ENCODE data around the gene ALDH1A3. TPM values are rescaled to one million over a fixed set of nuclear protein-coding genes. Genes with fewer than 3 reads are reported as not detected.

ALDH1A3 gene
- polyA plus RNA-seq, 1 experiment: 1.1 TPM

GRCh38 chr15:100891307-100892012 is 11.8 kb downstream of the ALDH1A3 start:
- Histone ChIP-seq H3K27me3 (ENCODE audit: control insufficient read depth, insufficient read depth, low read length) (no peaks in the 10 kb centered on the region), H3K36me3 (ENCODE audit: control insufficient read depth, insufficient read depth, low read length) (no peaks in the 10 kb centered on the region), H3K4me3 (ENCODE audit: low read depth, low read length) (no peak overlapping the region)
- CTCF ChIA-PET: no interaction called here
- TF ChIP-seq CTCF (IDR thresholded peaks at IDR 0.05; ENCODE audit: insufficient read depth, low read depth, low read length): no peak
- POLR2A ChIA-PET: no interaction called here
- no peak for DNase-seq (ENCODE audit: low read depth)

- CTCF ChIA-PET: no interaction called here
- DNase-seq (ENCODE audit: low read depth): no peak
- no peak for TF ChIP-seq CTCF (IDR thresholded peaks at IDR 0.05; ENCODE audit: insufficient read depth, low read depth, low read length)
Observed at GRCh38 chr15:100892013-100892355, 12.4 kb downstream of the ALDH1A3 start.

GRCh38 chr15:100893261-100893963 is 13.8 kb downstream of the ALDH1A3 start:
- no peaks in the 10 kb centered on the region for H3K27me3 ChIP-seq (ENCODE audit: control insufficient read depth, insufficient read depth, low read length)
- no peak overlapping the region for H3K4me3 ChIP-seq (ENCODE audit: low read depth, low read length)
- no peak for DNase-seq (ENCODE audit: low read depth)
- H3K36me3 ChIP-seq (ENCODE audit: control insufficient read depth, insufficient read depth, low read length): no peaks in the 10 kb centered on the region
- POLR2A ChIA-PET: no interaction called here
- CTCF ChIA-PET: interaction anchor here (0.8 to 1.2 kb wide), 3 partner anchors 9 to 222 kb away, joined by 3 to 4 read pairs (median 3); no protein-coding TSS in a partner anchor
- no peak for TF ChIP-seq CTCF (IDR thresholded peaks at IDR 0.05; ENCODE audit: insufficient read depth, low read depth, low read length)

More at GRCh38 chr15:100892013-100892355, 12.4 kb downstream of the ALDH1A3 start:
- H3K4me3 ChIP-seq (ENCODE audit: low read depth, low read length): no peak overlapping the region
- no peaks in the 10 kb centered on the region for H3K27me3 ChIP-seq (ENCODE audit: control insufficient read depth, insufficient read depth, low read length)
- H3K36me3 ChIP-seq (ENCODE audit: control insufficient read depth, insufficient read depth, low read length): no peaks in the 10 kb centered on the region
- POLR2A ChIA-PET: no interaction called here

- Histone ChIP-seq H3K36me3 (ENCODE audit: control insufficient read depth, insufficient read depth, low read length) (no peaks in the 10 kb centered on the region), H3K27me3 (ENCODE audit: control insufficient read depth, insufficient read depth, low read length) (no peaks in the 10 kb centered on the region), H3K4me3 (ENCODE audit: low read depth, low read length) (no peak overlapping the region)
- ChIA-PET CTCF (interaction anchor here (0.8 to 1.2 kb wide), 2 partner anchors 10 to 21 kb away, joined by 3 read pairs; no protein-coding TSS in a partner anchor), POLR2A (no interaction called here)
- TF ChIP-seq CTCF (IDR thresholded peaks at IDR 0.05; ENCODE audit: insufficient read depth, low read depth, low read length): no peak
- DNase-seq (ENCODE audit: low read depth): no peak
Observed at GRCh38 chr15:100893964-100894295, 14.3 kb downstream of the ALDH1A3 start.

GRCh38 chr15:100895721-100896120 is 16.1 kb downstream of the ALDH1A3 start:
- ChIA-PET CTCF (interaction anchor here (1.0 kb wide), 1 partner anchor 224 kb away, joined by 3 read pairs; no protein-coding TSS in a partner anchor), POLR2A (no interaction called here)
- TF ChIP-seq CTCF (IDR thresholded peaks at IDR 0.05; ENCODE audit: insufficient read depth, low read depth, low read length): no peak
- no peaks in the 10 kb centered on the region for H3K27me3 ChIP-seq (ENCODE audit: control insufficient read depth, insufficient read depth, low read length)
- H3K4me3 ChIP-seq (ENCODE audit: low read depth, low read length): no peak overlapping the region
- DNase-seq (ENCODE audit: low read depth): no peak
- no peaks in the 10 kb centered on the region for H3K36me3 ChIP-seq (ENCODE audit: control insufficient read depth, insufficient read depth, low read length)

Measured in BJ (cell line).